B cell (primary cell): Measurements from ENCODE around the gene TSPO. TPM values are rescaled to one million over a fixed set of nuclear protein-coding genes. Genes with fewer than 3 reads are reported as not detected.

Source experiments
- ATAC-seq: fragments of 200-7000 bp; cut with Tn5 transposase; one replicate; pipeline ENCODE4 v1.10.0; 2021; ENCODE audit warnings: low read depth, mild to moderate bottlenecking, moderate number of reproducible peaks, moderate library complexity
- CTCF ChIA-PET: fragments of 350-600 bp; sonication (Branson Sonifier 250); formaldehyde crosslinking; loops from one replicate; lab custom pipeline; 2021; ENCODE audit warnings: antibody characterized with exemption, inconsistent platforms; lab: Charles Lee
- POLR2A ChIA-PET: fragments of 350-600 bp; sonication (Branson Sonifier 250); formaldehyde crosslinking; loops from one replicate; lab custom pipeline; 2021; ENCODE audit warnings: antibody characterized with exemption; lab: Charles Lee
- DNase-seq: peaks from one replicate; pipeline ENCODE4 v3.0.0; 2013
- H2AFZ ChIP-seq: 2 replicates; pipeline ENCODE4 v1.6.1; 2012; ENCODE audit warnings: mild to moderate bottlenecking, low read depth, low read length; ENCODE audit not compliant: insufficient read depth, poor library complexity, severe bottlenecking
- H3K27ac ChIP-seq, 2 donors: 1 replicate in 1 of 2; 2 replicates in 1 of 2; pipeline ENCODE4 v1.5.1; 2012 to 2013; ENCODE audit warnings: low read length in 2 of 2, mild to moderate bottlenecking in 2 of 2, moderate library complexity in 1 of 2
- H3K27me3 ChIP-seq, 4 experiments: fragments of 200-600 bp in 1 of 4; sonication (generic) in 1 of 4; replicated peaks in 1 of 4; 1 replicate in 2 of 4; 2 replicates in 2 of 4; pipeline versions ENCODE4 v1.6.1 to v1.7.0; 2013 to 2016; ENCODE audit warnings: low read length in 3 of 4, mild to moderate bottlenecking in 2 of 4, mixed read lengths in 1 of 4, moderate library complexity in 1 of 4; ENCODE audit not compliant: insufficient read depth in 4 of 4, control insufficient read depth in 3 of 4; ENCODE audit errors: control extremely low read depth in 1 of 4
- H3K36me3 ChIP-seq, 2 experiments: replicated peaks in 1 of 2; 1 replicate in 1 of 2; 2 replicates in 1 of 2; pipeline versions ENCODE4 v1.6.1 to v1.7.1; 2013; ENCODE audit warnings: low read length in 1 of 2; ENCODE audit not compliant: insufficient read depth in 2 of 2, control insufficient read depth in 1 of 2; ENCODE audit errors: control extremely low read depth in 1 of 2, extremely low read depth in 1 of 2
- H3K4me1 ChIP-seq, 2 donors: fragments of 200-600 bp in 1 of 2; sonication (generic) in 1 of 2; 1 replicate in 1 of 2; 2 replicates in 1 of 2; pipeline versions ENCODE4 v1.5.1 to v1.6.1; 2013 to 2017; ENCODE audit warnings: low read length in 2 of 2; ENCODE audit not compliant: control insufficient read depth in 2 of 2, insufficient read depth in 2 of 2
- H3K4me2 ChIP-seq: replicated peaks from 2 replicates; pipeline ENCODE3; 2012; ENCODE audit warnings: mild to moderate bottlenecking, low read depth, low read length; ENCODE audit not compliant: poor library complexity, severe bottlenecking
- H3K4me3 ChIP-seq, 5 experiments: fragments of 200-600 bp in 1 of 5; sonication (generic) in 1 of 5; 1 replicate in 3 of 5; 2 replicates in 2 of 5; pipeline versions ENCODE4 v1.5.1 to v1.7.0; 2011 to 2016; ENCODE audit warnings: low read length in 4 of 5, mild to moderate bottlenecking in 4 of 5, low read depth in 2 of 5, control low read depth in 1 of 5, moderate library complexity in 1 of 5; ENCODE audit not compliant: insufficient read depth in 1 of 5; ENCODE audit errors: control extremely low read depth in 1 of 5, extremely low read depth in 1 of 5
- H3K79me2 ChIP-seq: fragments of 200-600 bp; sonication (generic); one replicate; pipeline ENCODE4 v1.6.0; 2016; ENCODE audit warnings: low read length; ENCODE audit not compliant: control insufficient read depth, insufficient read depth
- H3K9ac ChIP-seq: fragments of 200-600 bp; sonication (generic); 2 replicates; pipeline ENCODE4 v1.6.1; 2017; ENCODE audit warnings: mild to moderate bottlenecking, low read length, moderate library complexity
- H3K9me3 ChIP-seq, 3 donors: one replicate each; pipeline versions ENCODE4 v1.6.1 to v1.7.1; 2013; ENCODE audit warnings: low read length in 2 of 3; ENCODE audit not compliant: control insufficient read depth in 2 of 3, insufficient read depth in 1 of 3; ENCODE audit errors: control extremely low read depth in 1 of 3
- H4K20me1 ChIP-seq: 2 replicates; pipeline ENCODE4 v1.6.0; 2012; ENCODE audit warnings: mild to moderate bottlenecking, low read length; ENCODE audit not compliant: insufficient read depth, control insufficient read depth, poor library complexity, severe bottlenecking
- H3K27ac Mint-ChIP-seq: one replicate; pipeline ENCODE4 v1.8.0; 2021; ENCODE audit warnings: mixed read lengths
- H3K27me3 Mint-ChIP-seq: one replicate; pipeline ENCODE4 v1.8.0; 2021; ENCODE audit warnings: mixed read lengths
- H3K4me1 Mint-ChIP-seq: one replicate; pipeline ENCODE4 v1.8.0; 2021; ENCODE audit warnings: mixed read lengths
- H3K4me3 Mint-ChIP-seq: one replicate; pipeline ENCODE4 v1.8.0; 2021; ENCODE audit warnings: mixed read lengths
- H3K9me3 Mint-ChIP-seq: one replicate; pipeline ENCODE4 v1.8.0; 2022; ENCODE audit warnings: mixed read lengths; ENCODE audit not compliant: insufficient read depth
- CTCF ChIP-seq: fragments of 200-600 bp; IDR thresholded peaks from one replicate; pipeline ENCODE4 v1.8.0; 2022; ENCODE audit warnings: antibody characterized with exemption, mild to moderate bottlenecking
- EZH2 ChIP-seq: IDR thresholded peaks from 2 replicates; pipeline ENCODE4 v1.6.1; 2012; ENCODE audit warnings: borderline replicate concordance, low read depth, mild to moderate bottlenecking, moderate library complexity, low read length; ENCODE audit not compliant: insufficient read depth, poor library complexity, severe bottlenecking
- WGBS: methylation state at CpG from one replicate; pipeline ENCODE4 v1.1.5; 2013; ENCODE audit warnings: missing lambda C conversion rate; ENCODE audit not compliant: insufficient coverage; 5-methylcytosine and 5-hydroxymethylcytosine counted together
- intact Hi-C: fragments of 100-400 bp; cut with micrococcal nuclease; formaldehyde crosslinking; loops from one replicate; pipeline ENCODE4 v1.10.0; 2022
- polyA plus RNA-seq: library from polyadenylated mRNA; depleted of rRNA; stranded (reverse); fragments of >200 nt; gene quantifications from 2 replicates; pipeline ENCODE4 v1.2.3, GENCODE V29; 2012
- total RNA-seq, 2 donors: library from RNA; stranded (reverse); fragments of 120-200 nt in 1 of 2; gene quantifications; 1 replicate in 1 of 2; 2 replicates in 1 of 2; pipeline versions ENCODE4 v1.2.3 to v1.2.4, GENCODE V29; 2013 to 2022

Gene TSPO
- total and polyA plus RNA-seq, 2 donors (not counting 1 experiment from before 2014, with no cell fraction given) = 54.9 to 94.2 TPM

GRCh38 chr22:43187171-43188099 is 36.1 kb downstream of the TSPO start:
- H3K9ac ChIP-seq = peak overlapping the region; percentile 67
- peaks cover 0 to 11% (median 0%) of the 10 kb centered on the region in 4 experiments for H3K27me3 ChIP-seq
- H3K4me2 ChIP-seq = peak overlapping the region; percentile 74
- Mint-ChIP-seq H3K9me3 (peaks cover 3% of the 10 kb centered on the region), H3K27me3 (peaks cover 8% of the 10 kb centered on the region), H3K27ac (peak overlapping the region; percentile 96), H3K4me1 (peaks cover 18% of the 10 kb centered on the region), H3K4me3 (peak overlapping the region; percentile 88)
- intact Hi-C loops = loop anchor here (1.0 to 5.0 kb wide), 3 partner anchors 35 to 770 kb away; partner anchors contain the start of gene SAMM50
- H3K4me3 ChIP-seq = peak overlapping the region; percentile 47 to 67 (median 58)
- H4K20me1 ChIP-seq = peaks cover 12% of the 10 kb centered on the region
- WGBS = 2% methylated on average over 52 of the region's 86 CpGs
- TF ChIP-seq EZH2 (no peak), CTCF (peak; percentile 70)
- ATAC-seq (peak; percentile 85), DNase-seq (peak; percentile 99)
- H3K36me3 ChIP-seq = peaks cover 0 to 3% of the 10 kb centered on the region in 2 experiments
- ChIA-PET POLR2A (interaction anchor here (0.6 to 1.5 kb wide), 6 partner anchors 36 to 791 kb away, joined by 3 to 4 read pairs (median 3); partner anchors contain the start of genes MCAT, SCUBE1 and TSPO), CTCF (interaction anchor here (0.6 to 1.2 kb wide), 2 partner anchors 39 to 204 kb away, joined by 3 to 4 read pairs; no protein-coding TSS in a partner anchor)
- H3K9me3 ChIP-seq = peaks cover 1 to 9% (median 3%) of the 10 kb centered on the region in 3 donors
- H3K4me1 ChIP-seq = peaks cover 14 to 19% of the 10 kb centered on the region in 2 donors
- peaks cover 23% of the 10 kb centered on the region for H3K79me2 ChIP-seq
- peak overlapping the region; percentile 82 for H2AFZ ChIP-seq
- peak overlapping the region; percentile 95 to 98 for H3K27ac ChIP-seq
